GM19238 (cell line): Measurements from ENCODE around the gene ABCA12.
A peak's percentile ranks its signal among the peaks of the same experiment; 100 is the strongest.

Experiments used
- DNase-seq: peaks from one replicate; pipeline ENCODE4 v3.0.0; 2011; ENCODE audit warnings: low spot score; ENCODE audit not compliant: insufficient read length

The ABCA12 gene

GRCh38 chr2:215036314-215036713 lies 102.1 kb downstream of the ABCA12 start:
- no peak for DNase-seq

GRCh38 chr2:215034154-215034553 lies 104.3 kb downstream of the ABCA12 start:
- no peak for DNase-seq

GRCh38 chr2:215032153-215032552 lies 106.3 kb downstream of the ABCA12 start:
- no peak for DNase-seq

GRCh38 chr2:215031321-215031720 lies 107.1 kb downstream of the ABCA12 start:
- DNase-seq, result no peak

GRCh38 chr2:215029936-215030335 lies 108.5 kb downstream of the ABCA12 start:
- DNase-seq, result no peak

- DNase-seq, result no peak
These were observed 110.2 kb downstream of the ABCA12 start for GRCh38 chr2:215028231-215028630.

- no peak for DNase-seq
These were observed 110.6 kb downstream of the ABCA12 start for GRCh38 chr2:215027779-215028178.

- no peak for DNase-seq
These were observed 115.5 kb downstream of the ABCA12 start for GRCh38 chr2:215022910-215023309.

- no peak for DNase-seq
These were observed 116.0 kb downstream of the ABCA12 start for GRCh38 chr2:215022418-215022817.

GRCh38 chr2:215020283-215020682 lies 118.1 kb downstream of the ABCA12 start:
- DNase-seq, result no peak

GRCh38 chr2:215019521-215020145 lies 118.8 kb downstream of the ABCA12 start:
- DNase-seq, result no peak

GRCh38 chr2:215019085-215019484 lies 119.3 kb downstream of the ABCA12 start:
- no peak for DNase-seq

- no peak for DNase-seq
These were observed 123.0 kb downstream of the ABCA12 start for GRCh38 chr2:215015421-215015820.

- DNase-seq, result no peak
These were observed 128.0 kb downstream of the ABCA12 start for GRCh38 chr2:215010390-215010789.

GRCh38 chr2:215003001-215003400 lies 135.4 kb downstream of the ABCA12 start:
- DNase-seq, result no peak

- no peak for DNase-seq
These were observed 135.9 kb downstream of the ABCA12 start for GRCh38 chr2:215002500-215002899.

GRCh38 chr2:215000721-215001120 lies 137.7 kb downstream of the ABCA12 start:
- no peak for DNase-seq

- DNase-seq, result peak; percentile 27
These were observed 142.3 kb downstream of the ABCA12 start for GRCh38 chr2:214995926-214996670.

- no peak for DNase-seq
These were observed 143.0 kb downstream of the ABCA12 start for GRCh38 chr2:214995409-214995808.

GRCh38 chr2:214992911-214993310 lies 145.5 kb downstream of the ABCA12 start:
- no peak for DNase-seq

- DNase-seq, result no peak
These were observed 149.2 kb downstream of the ABCA12 start for GRCh38 chr2:214989187-214989586.

- DNase-seq, result no peak
These were observed 151.2 kb downstream of the ABCA12 start for GRCh38 chr2:214987261-214987660.

- no peak for DNase-seq
These were observed 152.8 kb downstream of the ABCA12 start for GRCh38 chr2:214985619-214986018.
